Amniotic epithelial cell (primary cell): ENCODE data around the gene THSD4.

Experiments used
- DNase-seq: peaks from one replicate; pipeline ENCODE4 v3.0.0-alpha.2; 2010; ENCODE audit warnings: low read depth

THSD4 gene

GRCh38 chr15:71782422-71783165, 667.3 kb downstream of the THSD4 start:
- DNase-seq = no peak

- no peak for DNase-seq
Measured at GRCh38 chr15:71784719-71785118, 669.4 kb downstream of the THSD4 start.

GRCh38 chr15:71785996-71786395, 670.7 kb downstream of the THSD4 start:
- DNase-seq = no peak

- no peak for DNase-seq
Measured at GRCh38 chr15:71786673-71787072, 671.4 kb downstream of the THSD4 start.

DNA sequence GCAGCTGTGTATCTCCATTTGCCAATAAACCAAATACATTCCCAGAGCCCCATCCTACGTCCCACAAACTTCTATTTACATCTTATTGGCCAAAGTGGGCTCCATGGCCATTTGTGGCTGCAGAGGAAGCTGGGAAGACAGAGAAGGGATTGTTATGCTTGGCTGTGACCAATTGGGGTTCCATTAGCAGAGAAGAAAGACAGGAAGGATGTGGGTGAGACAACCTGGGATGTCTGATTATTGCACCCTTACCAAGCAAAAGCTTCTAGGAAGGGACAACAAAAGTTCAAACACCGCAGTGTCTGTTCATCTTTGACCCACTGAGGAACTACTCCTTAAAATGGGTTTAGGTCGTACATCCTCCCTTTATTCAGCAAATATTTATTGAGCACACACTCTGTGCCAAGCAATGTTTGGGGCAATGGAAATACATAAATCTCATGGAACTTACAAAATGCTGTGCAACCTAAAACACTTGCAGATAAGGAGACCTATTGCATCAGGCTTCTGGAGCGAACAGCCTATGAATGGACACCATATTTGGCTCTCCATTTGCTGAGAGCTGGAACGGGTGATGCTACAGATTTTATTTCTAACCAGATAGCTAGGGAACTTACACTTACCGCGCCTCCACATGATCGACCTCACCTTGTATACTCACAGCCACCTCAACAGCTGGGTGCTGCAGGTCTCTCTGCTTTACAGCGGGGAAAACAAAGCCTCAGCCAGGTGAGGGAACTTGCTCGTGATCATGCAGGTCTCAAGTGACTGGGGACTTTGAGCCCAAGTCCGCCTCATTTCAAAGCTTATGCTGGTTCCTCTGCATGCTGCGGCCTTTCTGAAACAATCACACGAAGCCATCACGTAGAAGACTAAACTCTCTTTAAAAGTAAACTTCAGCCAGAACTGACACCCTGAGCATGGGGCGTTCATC, 673.6 kb downstream of the THSD4 start:
- DNase-seq = peak; percentile 62

GRCh38 chr15:71789616-71790015, 674.3 kb downstream of the THSD4 start:
- DNase-seq = no peak

- DNase-seq = peak; percentile 67
Measured at GRCh38 chr15:71790081-71790480, 674.8 kb downstream of the THSD4 start.

DNA sequence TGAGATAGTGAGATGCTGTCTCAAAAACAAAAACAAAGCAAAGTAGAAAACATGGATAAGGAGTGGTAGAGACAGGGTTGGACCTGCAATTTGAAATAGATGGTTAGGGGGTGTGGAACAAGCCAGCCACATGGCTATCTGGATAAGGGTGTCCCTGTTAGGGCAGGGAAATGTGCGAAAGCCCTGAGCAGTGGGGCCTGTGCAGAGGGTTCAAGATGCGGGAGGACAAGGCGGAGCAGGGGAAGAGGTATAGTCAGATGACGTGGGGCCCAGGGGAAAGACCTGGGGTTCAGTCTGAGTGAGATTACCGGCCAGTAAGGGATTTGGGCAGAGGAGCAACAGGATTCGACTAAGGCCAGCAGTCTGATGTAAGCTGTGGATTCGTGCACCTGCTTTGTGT, 676.7 kb downstream of the THSD4 start:
- no peak for DNase-seq

DNA sequence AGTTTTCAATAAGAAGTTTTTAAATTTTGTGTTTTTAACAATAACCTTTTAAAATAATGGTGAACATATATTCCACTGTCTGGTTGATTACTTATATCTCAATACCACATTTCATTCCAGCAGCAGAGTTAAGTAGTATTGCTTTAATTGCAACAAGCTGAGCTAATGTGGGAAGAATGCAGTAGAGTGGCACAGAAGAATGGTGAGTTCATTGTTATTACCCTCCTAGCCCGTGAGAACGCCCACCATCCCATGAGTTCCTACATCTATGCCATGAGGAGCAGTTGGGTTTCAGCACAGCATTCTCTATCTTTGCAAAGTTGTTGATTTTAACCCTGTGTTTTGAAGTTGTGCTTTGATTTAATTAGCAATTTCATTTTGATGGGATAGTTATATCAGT, 677.2 kb downstream of the THSD4 start:
- peak; percentile 83 for DNase-seq

- DNase-seq = no peak
Measured at GRCh38 chr15:71798641-71799040, 683.4 kb downstream of the THSD4 start.

DNA sequence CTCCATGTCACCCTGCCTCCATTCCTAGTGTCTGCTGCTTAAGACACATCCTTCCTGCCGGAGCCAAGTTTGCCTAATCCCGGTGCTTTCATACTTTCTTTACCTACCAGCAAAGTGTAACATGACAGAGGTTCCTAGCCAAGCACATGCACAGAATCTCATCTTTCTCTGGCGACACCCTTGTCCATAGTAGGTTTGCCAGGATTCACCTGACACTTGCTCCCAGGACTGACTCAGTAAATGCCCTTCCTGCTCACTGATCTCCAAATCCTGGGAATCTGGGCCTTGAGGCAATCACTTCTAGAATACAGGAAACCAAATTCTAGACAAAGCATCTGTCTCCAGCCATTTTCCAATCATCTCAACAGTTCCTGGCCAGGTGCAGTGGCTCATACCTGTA, 684.9 kb downstream of the THSD4 start:
- DNase-seq = no peak

- DNase-seq = peak; percentile 71
Measured at GRCh38 chr15:71800835-71801745, 685.8 kb downstream of the THSD4 start.

DNA sequence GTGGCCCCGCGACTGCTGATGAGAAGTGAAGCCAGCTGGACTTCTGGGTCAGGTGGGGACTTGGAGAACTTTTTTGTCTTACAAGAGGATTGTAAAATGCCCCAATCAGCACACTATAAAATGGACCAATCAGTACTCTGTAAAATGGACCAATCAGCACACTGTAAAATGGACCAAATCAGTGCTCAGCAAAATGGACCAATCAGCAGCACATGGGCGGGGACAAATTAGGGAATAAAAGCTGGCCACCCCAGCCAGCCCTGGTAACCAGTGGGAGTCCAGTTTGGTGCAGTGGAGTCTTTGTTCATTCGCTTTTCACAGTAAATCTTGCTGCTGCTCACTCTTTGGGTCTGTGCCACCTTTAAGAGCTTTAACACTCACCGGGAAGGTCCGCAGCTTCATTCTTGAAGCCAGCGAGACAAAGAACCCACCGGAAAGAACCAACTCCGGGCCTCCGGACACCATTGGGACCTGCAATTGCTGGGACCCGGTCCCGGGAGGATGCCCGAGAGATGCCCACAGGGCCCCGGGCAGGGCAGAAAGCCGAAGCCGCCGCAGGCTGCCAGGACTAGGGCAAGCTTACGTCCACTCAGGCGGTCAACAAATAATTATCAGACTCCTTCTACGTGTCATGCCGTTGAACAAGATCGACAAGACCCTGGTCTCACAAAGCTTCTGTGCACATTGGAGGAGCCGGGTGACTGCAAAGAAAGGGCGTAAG, 686.8 kb downstream of the THSD4 start:
- no peak for DNase-seq

- no peak for DNase-seq
Measured at GRCh38 chr15:71802770-71803169, 687.5 kb downstream of the THSD4 start.

DNA sequence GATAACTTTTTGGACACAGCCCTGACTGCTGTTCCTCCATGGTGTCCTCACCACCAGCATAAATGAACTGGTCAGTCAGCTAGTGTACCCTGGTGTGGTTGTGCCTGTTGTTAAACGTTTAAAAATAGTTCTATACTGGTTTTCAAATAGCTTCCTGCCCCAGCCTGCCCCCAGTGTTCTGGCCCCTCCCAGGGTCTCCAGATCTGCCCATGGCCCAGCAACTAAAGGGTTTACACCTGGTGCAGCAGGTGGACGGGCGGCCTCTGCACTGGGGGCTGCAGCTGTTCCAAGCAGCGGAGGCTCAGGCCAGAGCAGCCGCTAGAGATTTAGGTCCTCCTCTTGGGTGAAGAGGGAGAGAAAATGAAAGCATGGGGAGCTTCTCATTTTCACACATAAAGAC, 689.0 kb downstream of the THSD4 start:
- no peak for DNase-seq

GRCh38 chr15:71804695-71805470, 689.6 kb downstream of the THSD4 start:
- no peak for DNase-seq

- DNase-seq = peak; percentile 26
Measured at GRCh38 chr15:71806452-71806931, 691.2 kb downstream of the THSD4 start.

GRCh38 chr15:71807125-71807629, 691.9 kb downstream of the THSD4 start:
- DNase-seq = no peak

GRCh38 chr15:71807691-71808091, 692.4 kb downstream of the THSD4 start:
- DNase-seq = peak; percentile 23

GRCh38 chr15:71808311-71809020, 693.2 kb downstream of the THSD4 start:
- DNase-seq = no peak
